GM21737 (cell line): Measurements from ENCODE around the gene C10orf95.

Source experiments
- ATAC-seq: cut with Tn5 transposase; IDR thresholded peaks from one replicate; pipeline ENCODE4 v1.9.1; 2021; ENCODE audit warnings: mild to moderate bottlenecking, moderate library complexity; ENCODE audit not compliant: unreplicated experiment

Gene C10orf95

DNA sequence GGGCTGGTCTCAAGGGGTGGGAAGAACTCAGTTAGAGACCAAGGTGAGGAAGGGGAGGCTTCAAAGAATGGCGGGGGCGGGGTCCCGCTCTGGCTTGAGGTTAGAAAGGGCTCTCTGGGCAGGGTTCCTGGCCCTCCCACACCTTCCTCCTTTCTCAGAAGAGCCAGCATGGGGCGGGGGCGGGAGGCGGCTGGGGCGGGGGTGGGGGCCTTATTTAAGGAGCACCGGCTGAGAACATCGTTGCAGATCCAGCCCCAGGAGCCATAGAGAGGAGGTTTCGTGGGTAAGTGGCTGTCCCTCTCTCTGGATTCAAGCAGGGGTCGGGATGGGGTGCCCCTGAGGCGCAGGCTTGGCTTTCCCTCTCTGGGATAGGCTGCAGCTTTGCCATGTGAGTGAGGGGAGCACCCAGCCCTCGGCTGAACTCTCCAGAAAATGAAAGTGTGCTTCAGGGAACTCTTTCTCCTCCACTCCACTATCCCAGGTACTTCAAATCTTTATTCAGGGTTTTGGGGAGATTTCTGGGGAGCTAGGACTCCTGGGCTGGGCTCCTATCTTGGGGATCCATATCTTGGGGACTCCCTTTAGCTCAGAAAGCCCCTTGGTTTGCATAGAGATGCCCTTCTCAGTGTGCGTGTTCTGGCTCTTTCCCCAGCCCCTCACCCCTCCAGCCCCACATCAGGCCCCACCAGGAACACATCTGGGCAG, 15.7 kb downstream of the C10orf95 start:
- no peak for ATAC-seq

DNA sequence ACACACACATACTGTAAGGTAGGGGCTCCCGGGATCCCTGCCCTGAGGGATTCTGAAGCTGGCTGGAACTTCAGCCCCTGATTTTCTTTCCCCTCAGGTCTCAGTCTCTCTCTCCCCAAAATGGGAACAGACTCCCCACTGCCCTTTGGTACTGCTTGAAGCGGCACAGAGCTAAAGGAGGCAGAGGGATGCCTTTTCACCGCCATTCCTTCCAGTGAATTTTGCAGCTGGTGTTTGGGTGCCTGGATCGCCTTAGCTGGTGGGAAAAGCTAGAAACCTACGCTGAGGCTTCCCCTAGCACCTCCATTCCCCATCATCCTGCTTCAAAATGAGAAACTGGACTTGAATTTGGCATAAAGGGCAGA, 16.2 kb downstream of the C10orf95 start:
- no peak for ATAC-seq

DNA sequence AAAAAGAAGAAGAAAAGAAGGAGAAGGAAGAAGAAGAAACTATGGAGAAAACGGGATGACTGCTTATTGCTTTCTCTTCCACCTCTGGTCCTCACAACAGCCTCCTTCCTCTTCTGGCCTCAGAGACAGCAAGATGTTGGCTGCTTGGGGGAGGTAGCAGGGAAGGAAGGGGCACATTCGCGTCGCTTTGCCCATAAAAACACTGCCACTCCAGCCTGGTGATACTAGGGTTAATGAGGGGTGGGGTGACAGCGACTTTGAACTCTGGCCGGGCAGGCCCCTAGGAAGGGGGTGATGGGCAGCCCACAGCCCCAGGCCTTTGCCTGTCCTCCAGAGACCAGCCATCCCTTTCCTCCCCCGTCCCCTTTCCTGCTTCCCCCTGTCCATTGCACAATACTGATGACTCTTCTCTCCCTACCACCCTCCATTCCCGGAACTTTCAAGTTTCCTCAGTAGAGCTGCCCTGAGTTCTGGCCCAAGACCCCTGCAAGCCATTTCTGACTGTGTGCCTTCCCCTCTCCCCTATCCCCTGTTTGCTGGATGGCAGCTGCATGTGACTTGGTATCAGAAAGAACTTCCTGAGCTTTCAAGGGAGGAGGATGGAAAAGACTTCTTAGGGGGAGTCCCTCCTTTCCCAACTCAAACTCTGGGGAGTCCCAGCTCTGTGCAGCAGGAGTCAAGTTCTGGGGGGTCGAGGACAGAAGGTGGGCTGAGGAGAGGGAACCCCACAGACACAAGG, 16.8 kb downstream of the C10orf95 start:
- ATAC-seq: no peak

DNA sequence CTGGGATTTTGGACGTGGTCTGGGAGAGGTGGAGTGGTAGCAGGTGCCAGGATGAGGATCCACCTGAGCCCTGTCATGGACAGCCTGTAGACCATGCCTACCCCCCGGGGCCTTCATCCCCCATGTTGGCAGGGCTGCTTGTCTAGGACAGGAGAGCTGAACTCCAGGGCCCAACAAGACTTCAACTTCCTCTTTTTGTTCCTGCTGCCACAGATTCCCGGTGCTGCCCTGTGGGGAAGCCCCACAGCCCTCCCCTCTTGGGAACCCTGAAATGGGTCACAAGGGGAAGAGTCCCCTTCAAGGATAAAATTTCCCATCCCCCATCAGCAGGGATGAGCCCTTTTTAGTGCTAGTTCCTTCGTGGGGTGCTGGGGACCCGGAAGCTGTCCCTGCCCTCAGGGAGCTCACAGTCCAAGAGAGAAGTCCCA, 17.7 kb downstream of the C10orf95 start:
- ATAC-seq: no peak

DNA sequence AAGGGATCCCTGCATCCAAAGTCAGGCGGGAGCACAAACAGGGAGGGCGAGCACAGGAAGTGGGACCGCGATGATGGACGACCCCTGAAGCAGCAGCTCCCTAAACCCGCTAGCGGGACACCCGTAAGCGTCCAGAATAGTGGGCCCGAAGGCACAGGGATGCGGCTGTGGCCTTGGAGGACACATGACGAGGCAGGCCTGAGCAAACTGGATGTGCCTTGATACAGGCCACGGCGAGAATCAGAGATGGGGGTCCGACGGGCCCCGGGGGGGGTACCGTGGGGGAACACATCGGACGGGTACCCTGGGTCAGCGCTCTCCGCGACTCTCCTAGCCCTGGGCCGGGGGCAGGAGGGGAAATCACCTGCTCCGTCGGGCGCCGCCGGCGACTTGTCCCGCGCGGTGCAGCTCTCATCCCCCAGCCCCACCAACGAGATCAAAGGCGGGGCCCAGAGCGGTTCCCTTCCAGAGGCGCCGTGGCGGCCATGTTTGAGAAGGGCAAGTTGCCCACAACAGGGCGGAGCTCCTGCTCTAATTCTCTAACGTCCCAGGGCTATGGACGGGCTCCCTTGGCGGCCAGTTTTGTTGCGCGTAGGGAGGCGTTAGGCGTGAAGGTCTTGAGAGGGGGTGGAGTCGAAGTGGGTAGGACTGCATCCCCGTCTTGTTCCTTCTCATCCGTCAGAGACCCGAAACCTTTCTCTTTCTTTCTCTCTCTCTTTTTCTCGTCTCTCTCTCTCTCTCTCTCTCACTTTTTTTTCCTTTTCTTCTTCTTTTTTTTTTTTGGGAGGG, 19.0 kb downstream of the C10orf95 start, which contains the start of gene CUEDC2:
Gene CUEDC2 (minus strand): TSS at position 413 of the 789 bp plus-strand sequence. CDS start 7,386 bp downstream, outside the sequence.
- peak; percentile 90 for ATAC-seq

DNA sequence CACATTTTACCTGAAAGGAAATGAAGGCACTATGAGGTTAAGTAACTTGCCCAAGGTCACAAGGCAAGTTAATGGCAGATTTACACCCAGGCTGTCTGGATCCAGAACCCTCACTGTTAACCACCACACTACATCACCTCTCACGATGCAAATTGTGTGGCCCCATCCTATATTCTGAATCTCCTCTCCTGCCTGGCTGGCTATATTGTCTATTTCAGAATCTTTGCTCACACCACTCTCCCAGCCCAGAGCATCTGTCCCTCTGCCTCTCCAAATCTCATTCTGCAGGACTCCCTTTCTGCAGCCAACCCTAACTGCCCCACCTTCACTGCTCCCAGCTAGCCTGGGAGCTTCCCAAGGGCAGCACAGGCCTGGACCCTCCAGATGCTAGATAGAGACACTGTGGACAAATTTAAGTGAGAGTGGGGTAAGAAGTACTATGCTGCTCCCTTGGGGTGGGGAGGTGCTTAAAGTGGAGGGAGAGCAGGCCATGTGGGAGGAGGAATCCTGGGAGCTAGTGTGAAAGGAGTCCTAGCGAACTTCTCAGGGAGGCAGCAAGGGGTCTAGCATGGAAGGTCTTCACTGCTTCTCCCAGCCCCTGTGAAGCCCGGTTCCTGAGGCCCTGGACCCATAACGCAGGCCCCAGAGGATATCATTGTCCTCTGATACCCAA, 19.8 kb downstream of the C10orf95 start:
- ATAC-seq: no peak

DNA sequence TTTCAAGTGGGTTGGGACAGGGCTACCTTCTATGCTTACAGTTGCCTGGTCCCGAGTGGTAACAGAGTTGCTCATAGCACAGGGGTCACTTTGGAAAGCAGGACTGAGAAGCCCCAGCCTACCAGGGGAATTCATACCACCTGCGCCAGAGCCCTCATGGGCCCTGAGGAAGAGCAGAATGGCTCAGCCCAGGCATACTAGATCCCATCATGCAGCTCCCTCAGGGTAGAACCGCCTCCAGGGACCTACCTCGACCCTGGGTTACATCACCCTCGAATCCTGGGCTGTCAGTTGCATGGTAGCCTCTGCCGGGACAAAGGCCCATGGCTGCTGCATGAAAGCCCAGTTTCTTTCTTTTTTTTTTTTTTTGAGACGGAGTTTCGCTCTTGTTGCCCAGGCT, 21.9 kb downstream of the C10orf95 start:
- no peak for ATAC-seq

DNA sequence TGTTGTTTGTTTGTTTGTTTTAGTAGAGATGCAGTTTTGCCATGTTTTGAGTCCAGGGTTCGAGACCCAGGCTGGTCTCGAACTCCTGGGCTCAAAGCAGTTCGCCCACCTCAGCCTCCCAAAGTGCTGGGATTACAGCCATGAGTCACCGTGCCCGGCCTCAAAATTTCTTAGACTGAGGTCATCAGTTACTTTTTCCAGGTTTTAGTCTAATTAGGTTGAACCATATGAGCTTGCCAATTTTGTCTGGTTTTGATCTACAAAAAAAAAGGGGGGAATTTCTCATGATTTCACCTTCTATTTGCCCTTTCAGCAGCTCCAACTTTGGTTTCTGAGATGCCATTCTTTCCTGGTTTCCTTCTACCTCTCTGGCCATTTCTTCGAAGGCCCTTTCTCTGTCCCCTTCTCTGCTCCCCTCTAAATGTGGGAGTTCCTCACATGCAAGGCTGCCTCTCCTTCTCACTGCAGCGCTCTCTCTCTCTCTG, 24.5 kb downstream of the C10orf95 start:
- no peak for ATAC-seq

DNA sequence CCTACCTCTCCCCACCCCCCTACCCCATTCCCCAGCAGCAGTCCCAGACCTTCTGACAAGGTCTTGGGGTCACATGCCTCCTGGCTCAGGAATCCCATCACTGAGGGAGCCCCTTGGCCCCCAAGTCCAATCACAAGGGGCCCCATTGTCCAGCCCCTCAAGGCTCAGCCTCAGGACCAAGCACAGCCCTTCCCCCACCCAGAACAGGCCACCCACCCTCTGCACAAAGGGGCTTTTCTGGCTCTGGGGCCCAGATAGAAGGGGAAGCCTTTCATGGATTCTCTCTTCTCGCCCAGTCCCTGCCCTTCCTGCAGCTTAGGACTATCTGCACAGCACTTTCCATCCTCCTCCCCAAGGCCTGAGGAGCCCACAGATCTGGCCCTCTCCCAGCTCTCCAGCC, 25.9 kb downstream of the C10orf95 start:
- no peak for ATAC-seq

DNA sequence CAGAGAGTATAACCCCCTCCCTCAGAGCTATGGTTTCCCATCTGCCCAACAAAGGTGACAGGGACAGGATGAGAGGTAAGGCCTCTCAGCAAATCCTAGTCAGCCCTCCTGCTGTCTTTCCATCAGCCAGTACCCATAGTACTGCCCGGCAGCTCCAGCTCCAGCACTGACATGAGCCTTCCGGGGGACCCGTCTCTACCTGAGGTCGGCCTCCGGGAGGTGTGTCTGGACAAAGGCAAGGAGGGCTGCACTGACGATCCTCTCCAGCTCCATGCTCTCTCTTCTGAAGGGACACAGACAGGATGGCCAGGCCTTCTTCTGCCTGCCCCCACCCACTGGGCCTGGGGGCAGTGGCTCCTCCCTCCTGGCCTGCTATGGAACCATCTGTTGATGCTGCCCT, 26.4 kb downstream of the C10orf95 start:
- no peak for ATAC-seq

DNA sequence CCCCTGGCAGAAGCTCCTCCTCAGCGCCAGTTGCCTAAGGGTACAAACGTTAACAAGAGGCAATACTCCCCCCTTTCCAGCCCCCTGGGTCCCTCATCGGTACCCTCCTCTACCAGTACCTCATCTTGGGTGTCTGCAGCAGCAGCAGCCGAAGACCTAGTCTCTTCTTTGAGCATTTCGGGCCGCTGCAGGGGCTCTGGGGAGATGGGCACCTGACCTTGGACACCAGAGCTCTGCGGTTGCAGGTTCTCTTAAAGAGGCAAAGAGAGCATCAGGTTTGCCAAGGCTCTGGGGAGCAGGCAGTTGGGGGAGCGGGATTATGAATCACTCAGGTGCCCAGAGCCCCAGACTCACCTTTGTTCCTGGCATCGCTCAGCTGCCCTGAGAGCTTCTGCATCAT, 27.2 kb downstream of the C10orf95 start:
- ATAC-seq: no peak

DNA sequence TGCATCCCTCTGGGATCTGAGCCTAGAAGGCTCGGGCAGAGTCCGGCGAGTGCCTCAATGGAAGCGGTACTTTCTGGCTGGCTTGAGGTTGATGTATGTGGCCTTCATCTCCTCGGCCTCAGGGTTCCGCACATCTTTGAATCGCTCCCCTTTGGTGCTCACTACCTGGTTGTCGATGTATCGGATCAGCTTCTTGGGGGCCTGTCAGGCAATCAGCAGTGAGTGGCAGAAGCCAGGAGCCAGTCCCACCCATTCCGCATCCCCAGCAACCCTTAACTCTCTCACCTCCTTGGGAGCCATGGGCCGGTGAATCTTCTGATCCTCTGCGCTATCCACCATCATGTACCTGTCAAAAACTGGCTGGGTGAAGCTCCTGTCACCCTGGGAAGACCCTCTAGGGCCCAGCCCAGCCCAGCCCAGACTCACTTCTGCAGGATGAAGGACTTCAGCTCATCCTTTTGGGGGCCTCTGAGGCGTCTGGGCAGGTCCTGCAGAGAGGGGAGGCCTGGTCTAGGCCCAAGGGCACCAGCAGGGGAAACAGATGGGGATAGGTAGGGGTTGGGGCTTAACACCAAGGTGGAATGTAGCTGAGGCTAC, 27.9 kb downstream of the C10orf95 start:
- no peak for ATAC-seq

DNA sequence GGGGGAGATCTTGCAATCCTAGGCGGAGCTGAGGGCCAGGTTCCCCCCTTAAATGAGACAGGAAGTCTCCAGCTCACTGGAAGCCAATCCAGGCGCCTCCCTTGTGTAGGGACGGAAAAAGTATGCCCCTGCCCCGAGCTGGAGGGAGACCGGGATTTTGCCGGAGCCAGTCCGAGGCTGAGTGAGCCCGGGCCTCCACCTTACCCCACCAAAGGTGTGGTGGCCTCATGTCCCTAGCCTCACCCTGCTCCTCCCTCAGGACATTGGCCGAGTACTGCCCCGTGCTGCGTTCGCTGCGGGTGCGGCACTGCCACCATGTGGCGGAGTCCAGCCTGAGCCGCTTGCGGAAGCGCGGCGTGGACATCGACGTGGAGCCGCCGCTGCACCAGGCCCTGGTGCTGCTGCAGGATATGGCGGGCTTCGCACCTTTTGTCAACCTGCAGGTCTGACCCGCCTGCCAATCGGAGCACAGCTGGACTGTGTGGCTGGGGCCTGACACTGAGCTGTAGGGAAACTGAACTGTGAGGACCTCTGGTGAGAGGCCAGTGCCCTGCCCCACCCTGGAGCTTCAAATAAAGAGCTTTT, 28.7 kb downstream of the C10orf95 start:
- ATAC-seq: no peak

DNA sequence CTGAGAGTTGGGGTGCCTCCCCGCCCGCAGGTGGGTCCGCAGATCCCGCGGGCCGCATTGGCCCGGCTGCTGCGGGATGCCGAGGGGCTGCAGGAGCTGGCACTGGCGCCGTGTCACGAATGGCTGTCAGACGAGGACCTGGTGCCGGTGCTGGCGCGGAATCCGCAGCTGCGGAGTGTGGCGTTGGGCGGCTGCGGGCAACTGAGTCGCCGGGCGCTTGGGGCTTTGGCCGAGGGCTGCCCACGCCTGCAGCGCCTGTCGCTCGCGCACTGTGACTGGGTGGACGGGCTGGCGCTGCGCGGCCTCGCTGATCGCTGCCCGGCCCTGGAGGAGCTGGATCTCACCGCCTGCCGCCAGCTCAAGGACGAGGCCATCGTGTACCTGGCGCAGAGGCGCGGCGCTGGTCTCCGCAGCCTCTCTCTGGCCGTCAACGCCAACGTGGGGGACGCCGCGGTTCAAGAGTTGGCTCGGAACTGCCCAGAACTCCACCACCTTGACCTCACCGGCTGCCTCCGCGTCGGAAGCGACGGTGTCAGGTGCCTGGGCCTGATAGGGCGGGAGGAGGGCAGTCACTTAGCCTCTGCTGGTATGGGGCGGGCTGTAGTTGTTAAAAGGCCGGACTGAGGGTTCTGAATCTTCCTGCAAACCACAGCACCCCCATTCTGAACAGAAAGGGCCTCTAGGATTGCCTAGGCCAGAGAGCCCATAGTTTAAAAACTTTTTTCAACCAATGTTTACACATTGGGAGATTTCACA, 29.4 kb downstream of the C10orf95 start:
- peak; percentile 1 for ATAC-seq

DNA sequence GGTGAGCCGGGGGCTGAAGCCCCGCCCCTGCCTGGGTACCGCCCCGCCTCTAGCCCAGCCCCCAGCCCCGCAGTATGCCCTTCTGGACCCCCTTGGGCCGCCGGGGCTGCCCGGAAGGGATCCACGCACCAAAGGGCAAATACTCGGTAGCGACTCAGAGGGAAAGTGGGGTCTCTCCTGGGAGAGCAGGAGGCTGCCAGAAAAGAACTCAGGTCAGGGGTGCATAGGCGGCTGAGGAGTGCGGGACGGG, 29.9 kb downstream of the C10orf95 start:
- no peak for ATAC-seq

DNA sequence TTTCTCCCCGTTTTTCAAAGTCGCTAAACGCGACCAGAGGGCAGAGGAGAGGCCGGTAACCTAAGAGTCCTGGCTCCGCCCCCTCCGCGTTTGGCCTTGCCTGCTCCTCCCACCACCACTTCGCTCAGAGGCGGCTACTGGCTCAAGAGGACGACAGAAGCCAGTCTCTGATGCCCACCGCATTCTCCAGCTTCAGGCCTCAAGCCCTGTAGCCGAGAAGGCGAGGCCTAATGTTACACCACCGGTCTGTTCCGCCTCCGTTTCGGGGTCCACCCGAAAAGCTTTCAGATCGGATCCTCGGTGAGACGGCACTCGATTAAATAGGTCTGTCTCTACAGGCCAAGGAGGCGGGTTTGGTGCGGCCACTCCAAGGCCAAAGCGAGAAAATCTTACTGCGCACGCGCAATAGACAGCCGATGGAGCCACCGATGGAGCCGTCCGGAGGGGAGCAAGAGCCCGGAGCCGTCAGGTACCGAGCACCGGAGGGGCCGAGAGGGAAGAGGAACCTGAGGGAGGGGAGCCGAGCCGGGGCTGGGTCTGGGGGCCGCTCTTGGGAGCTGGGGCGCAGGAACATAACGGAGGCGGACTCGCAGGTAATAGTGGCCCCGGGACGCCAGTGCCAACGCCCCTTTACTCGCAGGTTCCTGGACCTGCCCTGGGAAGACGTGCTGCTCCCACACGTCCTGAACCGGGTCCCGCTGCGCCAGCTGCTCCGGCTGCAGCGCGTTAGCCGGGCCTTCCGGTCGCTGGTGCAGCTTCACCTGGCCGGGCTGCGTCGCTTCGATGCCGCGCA, 30.4 kb downstream of the C10orf95 start, which contains the start of gene FBXL15:
Gene FBXL15 (plus strand): TSS at position 123 of the 793 bp plus-strand sequence. CDS start 294 bp downstream, at position 417.
- ATAC-seq: peak; percentile 52

DNA sequence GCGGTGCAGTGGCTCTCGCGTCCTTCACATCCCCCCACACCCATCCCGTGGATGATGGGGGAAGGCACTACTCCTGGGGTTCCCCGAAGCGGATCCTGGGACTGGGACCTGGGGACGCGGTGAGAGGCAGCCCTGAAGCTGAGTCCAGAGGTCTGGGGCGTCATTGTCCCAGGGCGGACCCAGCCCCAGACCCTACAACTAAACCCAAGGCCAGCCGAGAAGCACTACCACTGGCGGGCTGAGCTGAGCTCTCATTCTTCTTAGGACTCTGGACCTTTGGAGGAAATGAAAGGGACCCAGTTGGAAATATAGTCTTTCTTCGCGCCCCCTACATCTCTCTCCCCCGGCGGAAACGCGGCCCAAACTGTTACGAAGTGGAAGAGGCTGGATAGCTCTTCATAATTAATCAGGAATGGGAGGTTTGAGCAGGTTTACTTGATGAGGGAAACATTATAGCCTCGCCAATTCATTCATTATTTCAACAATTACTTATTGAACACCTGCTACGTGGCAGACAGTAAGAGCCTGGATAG, 31.1 kb downstream of the C10orf95 start:
- ATAC-seq: no peak
